GM23338 (cell line): ENCODE measurements around the gene MCTP1.

Source experiments
- CREB1 ChIP-seq: fragments of 250-450 bp; sonication (Bioruptor Pico); IDR thresholded peaks from 2 replicates; pipeline ENCODE4 v1.5.0; 2020; ENCODE audit warnings: low read depth, mild to moderate bottlenecking, moderate library complexity
- CTCF ChIP-seq, 2 experiments: fragments of 200-600 bp in 1 of 2; sonication (generic) in 1 of 2; conservative IDR thresholded peaks; 2 replicates each; pipeline versions ENCODE4 v1.5.1 to v1.6.1; 2016 to 2017; ENCODE audit warnings: antibody characterized with exemption in 2 of 2, low read depth in 2 of 2, mild to moderate bottlenecking in 2 of 2, moderate library complexity in 1 of 2
- EZH2 ChIP-seq: fragments of 200-600 bp; sonication (generic); IDR thresholded peaks from one replicate; pipeline ENCODE4 v1.8.0; 2017; ENCODE audit warnings: antibody characterized with exemption, mild to moderate bottlenecking, low read depth; ENCODE audit not compliant: unreplicated experiment
- EZH2phosphoT487 ChIP-seq: fragments of 200-600 bp; sonication (generic); IDR thresholded peaks from one replicate; pipeline ENCODE4 v1.8.1; 2018; ENCODE audit warnings: antibody characterized with exemption; ENCODE audit not compliant: unreplicated experiment
- JUNB ChIP-seq: IDR thresholded peaks from one replicate; pipeline ENCODE4 v1.6.1; 2016; ENCODE audit warnings: antibody characterized with exemption; ENCODE audit not compliant: unreplicated experiment
- NANOG ChIP-seq: IDR thresholded peaks from 2 replicates; pipeline ENCODE4 v1.6.1; 2016; ENCODE audit warnings: antibody characterized with exemption, borderline replicate concordance
- POLR2AphosphoS5 ChIP-seq: IDR thresholded peaks from 2 replicates; pipeline ENCODE4 v1.6.1; 2016; ENCODE audit warnings: antibody characterized with exemption, low read depth
- STAT1 ChIP-seq: IDR thresholded peaks from one replicate; pipeline ENCODE4 v1.6.1; 2016; ENCODE audit warnings: antibody characterized with exemption; ENCODE audit not compliant: unreplicated experiment
- ZNF331 ChIP-seq: fragments of 250-450 bp; sonication (Bioruptor Pico); IDR thresholded peaks from 2 replicates; pipeline ENCODE4 v1.5.0; 2020; ENCODE audit warnings: low read depth, mild to moderate bottlenecking, moderate library complexity
- TF ChIP-seq, protein P1 (sequence below): IDR thresholded peaks from 2 replicates; pipeline ENCODE4 v1.6.1; 2016; ENCODE audit warnings: antibody characterized with exemption
- TF ChIP-seq, protein P2 (sequence below): IDR thresholded peaks from one replicate; pipeline ENCODE4 v1.6.1; 2018; ENCODE audit warnings: antibody characterized with exemption; ENCODE audit not compliant: unreplicated experiment
- TF ChIP-seq, protein P3 (sequence below): fragments of 250-450 bp; sonication (Bioruptor Pico); IDR thresholded peaks from 2 replicates; pipeline ENCODE4 v1.5.0; 2020; ENCODE audit warnings: mild to moderate bottlenecking, moderate library complexity

DNA sequence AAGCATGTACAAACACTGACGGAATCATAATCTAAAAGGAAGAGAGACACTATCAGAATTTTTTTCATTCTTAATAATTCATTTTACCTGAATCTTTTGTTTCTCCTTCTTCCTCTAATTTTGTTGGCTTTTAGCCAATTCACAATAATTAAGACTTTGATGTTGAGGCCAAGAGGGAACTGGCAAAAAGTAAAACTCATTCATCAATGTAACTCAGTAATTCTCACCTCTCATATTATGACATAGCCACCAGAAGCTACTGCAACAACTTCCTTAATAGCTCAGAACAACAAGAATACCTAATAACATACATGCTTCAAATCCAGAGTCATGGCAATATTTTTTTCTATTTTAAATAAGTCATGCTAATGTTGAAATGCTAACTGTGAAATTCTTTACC is 64.5 kb downstream of the MCTP1 start:
- TF ChIP-seq CTCF (conservative IDR thresholded peaks at IDR 0.05; ENCODE audit: low read depth in 2 of 2) (no peak), NANOG (no peak), EZH2 (no peak), POLR2AphosphoS5 (no peak), STAT1 (no peak), CREB1 (no peak), EZH2phosphoT487 (no peak), JUNB (no peak), ZNF331 (no peak)
- TF ChIP-seq, protein P1, sequence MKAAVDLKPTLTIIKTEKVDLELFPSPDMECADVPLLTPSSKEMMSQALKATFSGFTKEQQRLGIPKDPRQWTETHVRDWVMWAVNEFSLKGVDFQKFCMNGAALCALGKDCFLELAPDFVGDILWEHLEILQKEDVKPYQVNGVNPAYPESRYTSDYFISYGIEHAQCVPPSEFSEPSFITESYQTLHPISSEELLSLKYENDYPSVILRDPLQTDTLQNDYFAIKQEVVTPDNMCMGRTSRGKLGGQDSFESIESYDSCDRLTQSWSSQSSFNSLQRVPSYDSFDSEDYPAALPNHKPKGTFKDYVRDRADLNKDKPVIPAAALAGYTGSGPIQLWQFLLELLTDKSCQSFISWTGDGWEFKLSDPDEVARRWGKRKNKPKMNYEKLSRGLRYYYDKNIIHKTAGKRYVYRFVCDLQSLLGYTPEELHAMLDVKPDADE, result no peak
- TF ChIP-seq, protein P2, sequence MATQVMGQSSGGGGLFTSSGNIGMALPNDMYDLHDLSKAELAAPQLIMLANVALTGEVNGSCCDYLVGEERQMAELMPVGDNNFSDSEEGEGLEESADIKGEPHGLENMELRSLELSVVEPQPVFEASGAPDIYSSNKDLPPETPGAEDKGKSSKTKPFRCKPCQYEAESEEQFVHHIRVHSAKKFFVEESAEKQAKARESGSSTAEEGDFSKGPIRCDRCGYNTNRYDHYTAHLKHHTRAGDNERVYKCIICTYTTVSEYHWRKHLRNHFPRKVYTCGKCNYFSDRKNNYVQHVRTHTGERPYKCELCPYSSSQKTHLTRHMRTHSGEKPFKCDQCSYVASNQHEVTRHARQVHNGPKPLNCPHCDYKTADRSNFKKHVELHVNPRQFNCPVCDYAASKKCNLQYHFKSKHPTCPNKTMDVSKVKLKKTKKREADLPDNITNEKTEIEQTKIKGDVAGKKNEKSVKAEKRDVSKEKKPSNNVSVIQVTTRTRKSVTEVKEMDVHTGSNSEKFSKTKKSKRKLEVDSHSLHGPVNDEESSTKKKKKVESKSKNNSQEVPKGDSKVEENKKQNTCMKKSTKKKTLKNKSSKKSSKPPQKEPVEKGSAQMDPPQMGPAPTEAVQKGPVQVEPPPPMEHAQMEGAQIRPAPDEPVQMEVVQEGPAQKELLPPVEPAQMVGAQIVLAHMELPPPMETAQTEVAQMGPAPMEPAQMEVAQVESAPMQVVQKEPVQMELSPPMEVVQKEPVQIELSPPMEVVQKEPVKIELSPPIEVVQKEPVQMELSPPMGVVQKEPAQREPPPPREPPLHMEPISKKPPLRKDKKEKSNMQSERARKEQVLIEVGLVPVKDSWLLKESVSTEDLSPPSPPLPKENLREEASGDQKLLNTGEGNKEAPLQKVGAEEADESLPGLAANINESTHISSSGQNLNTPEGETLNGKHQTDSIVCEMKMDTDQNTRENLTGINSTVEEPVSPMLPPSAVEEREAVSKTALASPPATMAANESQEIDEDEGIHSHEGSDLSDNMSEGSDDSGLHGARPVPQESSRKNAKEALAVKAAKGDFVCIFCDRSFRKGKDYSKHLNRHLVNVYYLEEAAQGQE, result no peak
- TF ChIP-seq, protein P3, sequence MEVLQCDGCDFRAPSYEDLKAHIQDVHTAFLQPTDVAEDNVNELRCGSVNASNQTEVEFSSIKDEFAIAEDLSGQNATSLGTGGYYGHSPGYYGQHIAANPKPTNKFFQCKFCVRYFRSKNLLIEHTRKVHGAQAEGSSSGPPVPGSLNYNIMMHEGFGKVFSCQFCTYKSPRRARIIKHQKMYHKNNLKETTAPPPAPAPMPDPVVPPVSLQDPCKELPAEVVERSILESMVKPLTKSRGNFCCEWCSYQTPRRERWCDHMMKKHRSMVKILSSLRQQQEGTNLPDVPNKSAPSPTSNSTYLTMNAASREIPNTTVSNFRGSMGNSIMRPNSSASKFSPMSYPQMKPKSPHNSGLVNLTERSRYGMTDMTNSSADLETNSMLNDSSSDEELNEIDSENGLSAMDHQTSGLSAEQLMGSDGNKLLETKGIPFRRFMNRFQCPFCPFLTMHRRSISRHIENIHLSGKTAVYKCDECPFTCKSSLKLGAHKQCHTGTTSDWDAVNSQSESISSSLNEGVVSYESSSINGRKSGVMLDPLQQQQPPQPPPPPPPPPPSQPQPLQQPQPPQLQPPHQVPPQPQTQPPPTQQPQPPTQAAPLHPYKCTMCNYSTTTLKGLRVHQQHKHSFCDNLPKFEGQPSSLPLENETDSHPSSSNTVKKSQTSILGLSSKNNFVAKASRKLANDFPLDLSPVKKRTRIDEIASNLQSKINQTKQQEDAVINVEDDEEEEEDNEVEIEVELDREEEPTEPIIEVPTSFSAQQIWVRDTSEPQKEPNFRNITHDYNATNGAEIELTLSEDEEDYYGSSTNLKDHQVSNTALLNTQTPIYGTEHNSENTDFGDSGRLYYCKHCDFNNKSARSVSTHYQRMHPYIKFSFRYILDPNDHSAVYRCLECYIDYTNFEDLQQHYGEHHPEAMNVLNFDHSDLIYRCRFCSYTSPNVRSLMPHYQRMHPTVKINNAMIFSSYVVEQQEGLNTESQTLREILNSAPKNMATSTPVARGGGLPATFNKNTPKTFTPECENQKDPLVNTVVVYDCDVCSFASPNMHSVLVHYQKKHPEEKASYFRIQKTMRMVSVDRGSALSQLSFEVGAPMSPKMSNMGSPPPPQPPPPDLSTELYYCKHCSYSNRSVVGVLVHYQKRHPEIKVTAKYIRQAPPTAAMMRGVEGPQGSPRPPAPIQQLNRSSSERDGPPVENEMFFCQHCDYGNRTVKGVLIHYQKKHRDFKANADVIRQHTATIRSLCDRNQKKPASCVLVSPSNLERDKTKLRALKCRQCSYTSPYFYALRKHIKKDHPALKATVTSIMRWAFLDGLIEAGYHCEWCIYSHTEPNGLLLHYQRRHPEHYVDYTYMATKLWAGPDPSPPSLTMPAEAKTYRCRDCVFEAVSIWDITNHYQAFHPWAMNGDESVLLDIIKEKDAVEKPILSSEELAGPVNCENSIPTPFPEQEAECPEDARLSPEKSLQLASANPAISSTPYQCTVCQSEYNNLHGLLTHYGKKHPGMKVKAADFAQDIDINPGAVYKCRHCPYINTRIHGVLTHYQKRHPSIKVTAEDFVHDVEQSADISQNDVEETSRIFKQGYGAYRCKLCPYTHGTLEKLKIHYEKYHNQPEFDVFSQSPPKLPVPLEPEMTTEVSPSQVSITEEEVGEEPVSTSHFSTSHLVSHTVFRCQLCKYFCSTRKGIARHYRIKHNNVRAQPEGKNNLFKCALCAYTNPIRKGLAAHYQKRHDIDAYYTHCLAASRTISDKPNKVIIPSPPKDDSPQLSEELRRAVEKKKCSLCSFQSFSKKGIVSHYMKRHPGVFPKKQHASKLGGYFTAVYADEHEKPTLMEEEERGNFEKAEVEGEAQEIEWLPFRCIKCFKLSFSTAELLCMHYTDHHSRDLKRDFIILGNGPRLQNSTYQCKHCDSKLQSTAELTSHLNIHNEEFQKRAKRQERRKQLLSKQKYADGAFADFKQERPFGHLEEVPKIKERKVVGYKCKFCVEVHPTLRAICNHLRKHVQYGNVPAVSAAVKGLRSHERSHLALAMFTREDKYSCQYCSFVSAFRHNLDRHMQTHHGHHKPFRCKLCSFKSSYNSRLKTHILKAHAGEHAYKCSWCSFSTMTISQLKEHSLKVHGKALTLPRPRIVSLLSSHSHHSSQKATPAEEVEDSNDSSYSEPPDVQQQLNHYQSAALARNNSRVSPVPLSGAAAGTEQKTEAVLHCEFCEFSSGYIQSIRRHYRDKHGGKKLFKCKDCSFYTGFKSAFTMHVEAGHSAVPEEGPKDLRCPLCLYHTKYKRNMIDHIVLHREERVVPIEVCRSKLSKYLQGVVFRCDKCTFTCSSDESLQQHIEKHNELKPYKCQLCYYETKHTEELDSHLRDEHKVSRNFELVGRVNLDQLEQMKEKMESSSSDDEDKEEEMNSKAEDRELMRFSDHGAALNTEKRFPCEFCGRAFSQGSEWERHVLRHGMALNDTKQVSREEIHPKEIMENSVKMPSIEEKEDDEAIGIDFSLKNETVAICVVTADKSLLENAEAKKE (CRISPR knock-in tag), result no peak
